T-cell (primary cell): ENCODE measurements around the gene CACNA1I. TPM values are rescaled to one million over a fixed set of nuclear protein-coding genes. Genes with fewer than 3 reads are reported as not detected.

Experiments used
- ATAC-seq, 4 experiments: fragments of 200-7000 bp in 3 of 4; fragments of 150-1000 bp in 1 of 4; cut with Tn5 transposase; replicated peaks in 1 of 4; 1 replicate in 3 of 4; 2 replicates in 1 of 4; pipeline ENCODE4 v1.10.0; 2021; ENCODE audit warnings: moderate library complexity in 3 of 4, mild to moderate bottlenecking in 2 of 4, moderate number of reproducible peaks in 1 of 4
- CTCF ChIA-PET, 2 donors: fragments of 300-600 bp; sonication (Branson Sonifier 250); formaldehyde crosslinking; loops; one replicate each; lab custom pipeline; 2022; ENCODE audit warnings: antibody characterized with exemption in 2 of 2; lab: Charles Lee
- POLR2A ChIA-PET, 2 donors: fragments of 300-600 bp; sonication (Branson Sonifier 250); formaldehyde crosslinking; loops; one replicate each; lab custom pipeline; 2022; ENCODE audit warnings: antibody characterized with exemption in 2 of 2; lab: Charles Lee
- DNase-seq, 35 experiments: peaks; one replicate each; pipeline versions ENCODE4 v3.0.0 to v3.0.0-alpha.2; 2013 to 2023
- H3K27ac ChIP-seq: one replicate; pipeline ENCODE4 v1.5.1; 2013; ENCODE audit warnings: low read length
- H3K27me3 ChIP-seq, 2 experiments: replicated peaks in 1 of 2; 1 replicate in 1 of 2; 2 replicates in 1 of 2; pipeline versions ENCODE4 v1.6.1 to v1.7.0; 2013; ENCODE audit warnings: low read length in 1 of 2, mixed read lengths in 1 of 2; ENCODE audit not compliant: control insufficient read depth in 2 of 2, insufficient read depth in 2 of 2; ENCODE audit errors: extremely low read depth in 1 of 2
- H3K36me3 ChIP-seq, 2 donors: 1 replicate in 1 of 2; 2 replicates in 1 of 2; pipeline versions ENCODE4 v1.6.1 to v1.7.0; 2013; ENCODE audit warnings: low read length in 1 of 2; ENCODE audit not compliant: control insufficient read depth in 2 of 2, insufficient read depth in 1 of 2; ENCODE audit errors: extremely low read depth in 1 of 2
- H3K4me1 ChIP-seq, 2 experiments: 1 replicate in 1 of 2; 2 replicates in 1 of 2; pipeline versions ENCODE4 v1.6.1 to v1.7.0; 2013; ENCODE audit warnings: low read length in 2 of 2, mixed read lengths in 1 of 2; ENCODE audit not compliant: insufficient read depth in 2 of 2, control insufficient read depth in 1 of 2; ENCODE audit errors: extremely low read depth in 1 of 2
- H3K4me3 ChIP-seq, 2 donors: 1 replicate in 1 of 2; 2 replicates in 1 of 2; pipeline versions ENCODE4 v1.5.1 to v1.7.0; 2013; ENCODE audit warnings: mild to moderate bottlenecking in 2 of 2, low read length in 1 of 2, moderate library complexity in 1 of 2; ENCODE audit not compliant: control insufficient read depth in 1 of 2; ENCODE audit errors: extremely low read depth in 1 of 2
- H3K9me3 ChIP-seq: 2 replicates; pipeline ENCODE4 v1.7.0; 2013
- H3K27ac Mint-ChIP-seq, 2 donors: one replicate each; pipeline ENCODE4 v1.8.0; 2020 to 2021; ENCODE audit warnings: mild to moderate bottlenecking in 2 of 2, mixed read lengths in 2 of 2
- H3K27me3 Mint-ChIP-seq, 2 donors: one replicate each; pipeline ENCODE4 v1.8.0; 2021 to 2022; ENCODE audit warnings: mixed read lengths in 2 of 2
- H3K36me3 Mint-ChIP-seq: one replicate; pipeline ENCODE4 v1.8.0; 2021; ENCODE audit warnings: mixed read lengths
- H3K4me1 Mint-ChIP-seq, 3 donors: one replicate each; pipeline ENCODE4 v1.8.0; 2020 to 2022; ENCODE audit warnings: mixed read lengths in 3 of 3, mild to moderate bottlenecking in 1 of 3
- H3K4me3 Mint-ChIP-seq, 3 donors: one replicate each; pipeline ENCODE4 v1.8.0; 2020 to 2022; ENCODE audit warnings: mild to moderate bottlenecking in 3 of 3, mixed read lengths in 3 of 3, moderate library complexity in 3 of 3
- H3K9me3 Mint-ChIP-seq, 3 donors: one replicate each; pipeline ENCODE4 v1.8.0; 2020 to 2022; ENCODE audit warnings: mixed read lengths in 3 of 3
- WGBS: methylation state at CpG from one replicate; pipeline ENCODE4 v1.1.5; 2013; ENCODE audit warnings: missing lambda C conversion rate; ENCODE audit not compliant: insufficient coverage; 5-methylcytosine and 5-hydroxymethylcytosine counted together
- total RNA-seq, 35 experiments: library from RNA in 6 of 35; stranded (reverse) in 6 of 35; fragments of 120-200 nt in 1 of 35; gene quantifications; one replicate each; pipeline versions ENCODE4 v1.2.1 to v1.2.4 and lab custom pipeline; 2013 to 2026

The CACNA1I gene
- total RNA-seq, 5 donors from 2014 or later (not counting 1 experiment from before 2014, with no cell fraction given): 16.1 to 32.9 (median 28.8) TPM

- DNase-seq (no peak), ATAC-seq (no peak)
- peaks cover 0 to 58% of the 10 kb centered on the region in 2 experiments for H3K27me3 ChIP-seq
- POLR2A ChIA-PET: interaction anchor here in 1 of 2 donors (0.6 kb wide), 1 partner anchor 53 kb away, joined by 3 read pairs; no protein-coding TSS in a partner anchor
- WGBS: no CpG with 5 or more reads among the region's 6 CpGs
- Mint-ChIP-seq H3K27ac (no peak overlapping the region), H3K4me3 (peak overlapping the region in 1 of 3 donors; percentile 26), H3K9me3 (no peaks in the 10 kb centered on the region), H3K36me3 (no peaks in the 10 kb centered on the region), H3K4me1 (peaks cover 5 to 11% (median 9%) of the 10 kb centered on the region in 3 donors), H3K27me3 (peaks cover 20 to 33% of the 10 kb centered on the region in 2 donors)
- H3K4me1 ChIP-seq: peaks cover 0 to 17% of the 10 kb centered on the region in 2 experiments
- CTCF ChIA-PET: no interaction called here
- H3K4me3 ChIP-seq: no peak overlapping the region
- no peak overlapping the region for H3K27ac ChIP-seq
- H3K9me3 ChIP-seq: no peaks in the 10 kb centered on the region
- no peaks in the 10 kb centered on the region for H3K36me3 ChIP-seq
These were observed 10.4 kb upstream of the CACNA1I start for GRCh38 chr22:39560127-39560526.

DNA sequence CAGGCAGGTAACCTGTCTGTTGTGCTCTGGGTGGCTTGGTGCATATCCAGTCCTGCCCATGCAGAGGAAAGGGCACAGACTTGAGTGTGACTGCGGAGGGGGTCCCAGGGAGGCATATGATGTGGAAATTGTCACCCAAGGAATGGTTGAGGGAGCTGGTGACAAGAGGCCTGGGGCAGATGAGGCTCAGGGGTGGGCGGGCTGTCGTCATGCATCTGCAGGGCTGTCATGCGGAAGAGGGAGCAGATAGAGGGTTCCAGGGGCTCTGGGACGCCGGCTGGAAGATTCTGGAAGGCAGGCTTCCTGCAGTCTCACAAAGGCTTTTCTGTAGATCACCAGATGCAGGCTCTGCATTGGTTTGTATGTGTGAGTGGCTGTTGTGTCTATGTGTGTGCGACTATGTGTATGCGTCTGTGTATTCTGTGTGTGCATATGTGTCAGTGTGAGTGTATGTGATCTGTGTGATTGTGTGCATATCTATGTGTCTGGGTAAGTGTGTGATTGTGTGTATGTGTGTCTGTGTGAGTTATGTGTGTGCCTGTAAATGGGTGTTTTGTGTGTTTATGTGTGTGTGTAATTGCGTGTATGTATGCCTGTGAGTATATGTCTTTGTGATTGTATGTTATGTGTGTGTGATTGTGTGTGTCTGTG is 7.6 kb upstream of the CACNA1I start:
- ATAC-seq (no peak), DNase-seq (no peak)
- peaks cover 7 to 15% of the 10 kb centered on the region in 2 donors for H3K27me3 Mint-ChIP-seq
- peaks cover 6 to 23% of the 10 kb centered on the region in 2 experiments for H3K4me1 ChIP-seq
- H3K4me1 Mint-ChIP-seq: peaks cover 13 to 22% (median 21%) of the 10 kb centered on the region in 3 donors
- WGBS: 82% methylated on average over 9 of the region's 9 CpGs
- no peak overlapping the region for H3K27ac ChIP-seq
- no peak overlapping the region for H3K4me3 Mint-ChIP-seq
- H3K36me3 Mint-ChIP-seq: no peaks in the 10 kb centered on the region
- peaks cover 0 to 8% (median 0%) of the 10 kb centered on the region in 3 donors for H3K9me3 Mint-ChIP-seq
- no peak overlapping the region for H3K27ac Mint-ChIP-seq
- H3K27me3 ChIP-seq: peaks cover 0 to 36% of the 10 kb centered on the region in 2 experiments
- H3K36me3 ChIP-seq: no peaks in the 10 kb centered on the region
- CTCF ChIA-PET: no interaction called here
- POLR2A ChIA-PET: no interaction called here
- H3K4me3 ChIP-seq: no peak overlapping the region
- H3K9me3 ChIP-seq: no peaks in the 10 kb centered on the region

DNA sequence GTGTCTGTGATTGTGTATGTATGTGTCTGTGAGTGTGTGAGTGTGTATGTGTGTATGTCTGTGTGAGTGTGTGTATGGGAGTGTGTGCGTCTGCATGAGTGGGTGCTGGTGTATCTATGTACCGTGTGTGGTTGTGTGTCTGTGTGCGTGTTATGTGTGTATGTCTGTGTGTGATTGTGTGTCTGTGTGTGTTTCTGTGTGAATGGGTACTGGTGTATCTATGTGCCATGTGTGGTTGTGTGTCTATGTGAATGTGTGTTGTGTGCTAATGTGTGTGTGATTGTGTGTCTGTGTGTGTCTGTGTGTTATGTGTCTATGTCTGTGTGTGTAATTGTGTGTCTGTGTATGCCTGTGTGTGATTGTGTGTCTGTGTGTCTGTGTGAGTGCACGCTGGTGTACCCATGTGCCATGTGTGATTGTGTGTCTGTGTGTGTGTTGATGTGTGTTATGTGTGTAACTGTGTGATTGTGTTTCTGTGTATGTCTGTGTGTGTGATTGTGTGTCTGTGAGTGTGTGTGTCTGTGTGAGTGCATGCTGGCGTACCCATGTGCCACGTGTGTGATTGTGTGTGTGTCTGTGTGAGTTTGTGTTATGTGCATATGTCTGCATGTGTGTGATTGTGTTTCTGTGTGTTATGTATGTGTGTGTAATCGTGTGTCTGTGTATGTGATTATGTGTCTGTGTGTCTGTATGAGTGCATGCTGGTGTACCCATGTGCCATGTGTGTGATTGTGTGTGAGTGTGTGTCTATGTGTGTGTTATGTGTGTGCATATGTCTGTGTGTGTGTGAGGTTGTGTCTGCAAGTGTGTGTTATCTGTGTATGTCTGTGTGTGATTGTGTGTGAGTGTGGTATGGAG is 6.8 kb upstream of the CACNA1I start:
- Histone ChIP-seq H3K4me1 (peaks cover 6 to 20% of the 10 kb centered on the region in 2 experiments), H3K27me3 (peaks cover 0 to 27% of the 10 kb centered on the region in 2 experiments), H3K9me3 (no peaks in the 10 kb centered on the region), H3K27ac (no peak overlapping the region), H3K36me3 (no peaks in the 10 kb centered on the region), H3K4me3 (no peak overlapping the region)
- Mint-ChIP-seq H3K36me3 (no peaks in the 10 kb centered on the region), H3K27ac (no peak overlapping the region), H3K27me3 (peaks cover 5 to 9% of the 10 kb centered on the region in 2 donors), H3K4me1 (peaks cover 16 to 26% (median 21%) of the 10 kb centered on the region in 3 donors), H3K4me3 (no peak overlapping the region), H3K9me3 (peaks cover 0 to 8% (median 0%) of the 10 kb centered on the region in 3 donors)
- ChIA-PET POLR2A (no interaction called here), CTCF (no interaction called here)
- 85% methylated on average over 7 of the region's 7 CpGs for WGBS
- no peak for DNase-seq
- ATAC-seq: no peak

- DNase-seq (no peak), ATAC-seq (no peak)
- ChIA-PET CTCF (no interaction called here), POLR2A (no interaction called here)
- Histone ChIP-seq H3K27ac (no peak overlapping the region), H3K4me1 (peaks cover 6 to 20% of the 10 kb centered on the region in 2 experiments), H3K27me3 (peaks cover 0 to 10% of the 10 kb centered on the region in 2 experiments), H3K4me3 (no peak overlapping the region), H3K9me3 (no peaks in the 10 kb centered on the region), H3K36me3 (no peaks in the 10 kb centered on the region)
- peaks cover 16 to 26% (median 21%) of the 10 kb centered on the region in 3 donors for H3K4me1 Mint-ChIP-seq
- no peak overlapping the region for H3K27ac Mint-ChIP-seq
- peaks cover 0 to 8% (median 0%) of the 10 kb centered on the region in 3 donors for H3K9me3 Mint-ChIP-seq
- no peak overlapping the region for H3K4me3 Mint-ChIP-seq
- 92% methylated on average over 5 of the region's 5 CpGs for WGBS
- peaks cover 2 to 5% of the 10 kb centered on the region in 2 donors for H3K27me3 Mint-ChIP-seq
- no peaks in the 10 kb centered on the region for H3K36me3 Mint-ChIP-seq
These were observed 5.1 kb upstream of the CACNA1I start for GRCh38 chr22:39565414-39565944.

DNA sequence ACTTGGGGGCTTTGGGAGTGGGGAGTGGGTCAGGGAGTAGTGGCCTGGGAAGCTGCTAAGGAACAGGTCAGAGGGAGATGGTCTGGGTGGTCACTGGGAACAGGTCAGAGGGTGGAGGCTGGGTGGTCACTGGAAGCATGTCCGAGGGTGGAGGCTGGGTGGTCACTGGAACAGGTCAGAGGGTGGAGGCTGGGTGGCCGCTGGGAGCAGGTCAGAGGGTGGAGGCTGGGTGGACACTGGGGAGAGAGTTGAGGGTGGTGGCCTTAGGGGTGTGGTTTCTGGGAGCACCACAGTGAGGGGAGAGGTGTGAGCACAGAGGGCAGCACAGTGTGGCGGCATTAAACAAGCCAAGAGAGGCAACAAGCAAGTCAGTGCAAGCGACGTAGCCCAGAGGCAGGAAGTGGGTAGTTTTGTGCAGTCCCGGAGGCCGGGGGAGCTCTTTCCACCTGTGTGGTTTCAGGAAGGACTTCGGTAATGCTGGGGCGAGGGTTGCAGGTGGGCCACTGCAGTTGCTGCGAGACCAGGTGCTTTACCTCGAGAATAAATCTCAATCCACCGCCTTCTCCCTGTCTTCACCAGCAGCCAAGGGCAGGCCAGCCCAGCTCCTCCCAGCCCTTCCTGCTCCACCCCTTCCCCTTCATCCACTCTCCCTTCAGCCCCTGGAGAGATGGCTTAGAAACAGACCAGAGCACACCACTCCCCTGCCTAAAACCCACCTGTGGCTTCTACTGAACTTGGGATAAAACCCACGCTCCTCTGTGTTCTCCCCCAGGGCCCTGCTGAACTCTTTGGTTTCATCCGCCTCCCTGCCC is 3.2 kb upstream of the CACNA1I start:
- CTCF ChIA-PET: interaction anchor here in 1 of 2 donors (0.8 to 1.1 kb wide), 2 partner anchors 457 to 469 kb away, joined by 3 read pairs; no protein-coding TSS in a partner anchor
- Mint-ChIP-seq H3K27me3 (no peaks in the 10 kb centered on the region), H3K36me3 (no peaks in the 10 kb centered on the region), H3K4me3 (peak overlapping the region; percentile 7 to 64 (median 18)), H3K9me3 (peaks cover 0 to 8% (median 0%) of the 10 kb centered on the region in 3 donors), H3K4me1 (peaks cover 16 to 26% (median 21%) of the 10 kb centered on the region in 3 donors), H3K27ac (peak overlapping the region; percentile 50 to 82)
- ATAC-seq (peak; percentile 90 to 98 (median 95)), DNase-seq (peak; percentile 19 to 67 (median 44))
- H3K36me3 ChIP-seq: no peaks in the 10 kb centered on the region
- POLR2A ChIA-PET: interaction anchor here in 1 of 2 donors (0.6 kb wide), 1 partner anchor 57 kb away, joined by 5 read pairs; no protein-coding TSS in a partner anchor
- 52% methylated on average over 7 of the region's 14 CpGs for WGBS
- H3K27me3 ChIP-seq: peaks cover 0 to 8% of the 10 kb centered on the region in 2 experiments
- H3K4me1 ChIP-seq: peaks cover 6 to 20% of the 10 kb centered on the region in 2 experiments
- H3K9me3 ChIP-seq: no peaks in the 10 kb centered on the region
- H3K4me3 ChIP-seq: peak overlapping the region in 1 of 2 donors; percentile 29
- H3K27ac ChIP-seq: peak overlapping the region; percentile 31
